ENCODE data around the gene PKP1.

Gene PKP1

DNA sequence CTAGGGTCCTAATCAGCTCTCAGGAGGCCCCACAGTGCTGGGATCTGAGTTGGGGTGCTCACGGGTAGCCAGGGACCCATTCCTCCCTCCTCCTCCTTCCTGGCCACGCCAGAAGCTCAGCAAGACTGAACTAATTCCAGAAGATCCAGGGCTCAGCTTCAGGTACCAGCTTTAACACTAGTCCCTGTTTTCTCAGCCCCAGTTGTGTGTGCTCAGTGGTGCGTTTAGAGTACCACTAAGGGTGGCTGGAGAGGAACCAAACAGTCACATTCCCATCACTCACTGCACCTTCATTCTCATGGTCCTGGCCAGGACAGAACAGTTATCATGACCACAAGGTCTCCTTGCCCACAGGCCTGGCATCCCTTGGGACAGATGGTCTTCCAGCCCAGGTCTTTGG lies 20.8 kb downstream of the PKP1 start:
- no peak for TF ChIP-seq EZH2phosphoT487 (IDR thresholded peaks at IDR 0.05; ENCODE audit: borderline replicate concordance, low read length)
- TF ChIP-seq, protein P1, sequence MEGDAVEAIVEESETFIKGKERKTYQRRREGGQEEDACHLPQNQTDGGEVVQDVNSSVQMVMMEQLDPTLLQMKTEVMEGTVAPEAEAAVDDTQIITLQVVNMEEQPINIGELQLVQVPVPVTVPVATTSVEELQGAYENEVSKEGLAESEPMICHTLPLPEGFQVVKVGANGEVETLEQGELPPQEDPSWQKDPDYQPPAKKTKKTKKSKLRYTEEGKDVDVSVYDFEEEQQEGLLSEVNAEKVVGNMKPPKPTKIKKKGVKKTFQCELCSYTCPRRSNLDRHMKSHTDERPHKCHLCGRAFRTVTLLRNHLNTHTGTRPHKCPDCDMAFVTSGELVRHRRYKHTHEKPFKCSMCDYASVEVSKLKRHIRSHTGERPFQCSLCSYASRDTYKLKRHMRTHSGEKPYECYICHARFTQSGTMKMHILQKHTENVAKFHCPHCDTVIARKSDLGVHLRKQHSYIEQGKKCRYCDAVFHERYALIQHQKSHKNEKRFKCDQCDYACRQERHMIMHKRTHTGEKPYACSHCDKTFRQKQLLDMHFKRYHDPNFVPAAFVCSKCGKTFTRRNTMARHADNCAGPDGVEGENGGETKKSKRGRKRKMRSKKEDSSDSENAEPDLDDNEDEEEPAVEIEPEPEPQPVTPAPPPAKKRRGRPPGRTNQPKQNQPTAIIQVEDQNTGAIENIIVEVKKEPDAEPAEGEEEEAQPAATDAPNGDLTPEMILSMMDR (IDR thresholded peaks at IDR 0.05; ENCODE audit: low read depth, low read length, poor library complexity, severe bottlenecking): no peak
- H3K4me1 ChIP-seq (ENCODE audit: control insufficient read depth, low read length): no peaks in the 10 kb centered on the region
- no peaks in the 10 kb centered on the region for H3K36me3 ChIP-seq (ENCODE audit: control insufficient read depth, low read length)
- no peaks in the 10 kb centered on the region for H3K9me2 ChIP-seq (replicated peaks; ENCODE audit: control insufficient read depth, low read length)
- H4K20me1 ChIP-seq (ENCODE audit: control insufficient read depth, insufficient read depth, low read depth, low read length): no peaks in the 10 kb centered on the region
- H3K4me3 ChIP-seq (ENCODE audit: low read length): no peak overlapping the region
- H3K27ac ChIP-seq (ENCODE audit: low read depth, low read length): no peak overlapping the region
- H3F3A ChIP-seq (ENCODE audit: control insufficient read depth, insufficient read depth): no peaks in the 10 kb centered on the region
- H3K79me2 ChIP-seq (ENCODE audit: control insufficient read depth, low read length): no peaks in the 10 kb centered on the region
- H3K27me3 ChIP-seq (ENCODE audit: control insufficient read depth, low read length): peaks cover 15% of the 10 kb centered on the region
- H3K9me3 ChIP-seq (ENCODE audit: control insufficient read depth, insufficient read depth, low read length): no peaks in the 10 kb centered on the region
- no peak overlapping the region for H3K4me2 ChIP-seq (ENCODE audit: low read length)

DNA sequence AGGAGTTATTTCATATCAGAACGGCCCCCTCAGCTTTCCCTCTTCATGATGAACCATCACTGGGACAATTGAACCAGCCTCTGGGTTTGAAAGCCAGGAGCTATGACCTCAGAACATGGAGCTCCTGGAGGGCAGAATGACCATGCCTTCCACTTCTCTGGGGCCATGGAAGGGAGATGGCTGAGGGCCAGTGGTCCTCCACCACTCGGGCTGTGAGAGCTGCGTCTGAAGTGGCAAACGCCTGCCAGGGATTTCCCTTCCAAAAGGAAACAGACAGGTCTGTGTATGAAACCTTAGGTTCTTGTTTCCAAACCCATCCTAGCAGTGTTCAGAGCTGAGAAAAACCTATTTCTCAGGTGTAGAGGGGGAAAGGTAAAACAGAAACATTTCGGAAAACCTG lies 22.5 kb downstream of the PKP1 start:
- Histone ChIP-seq H4K20me1 (ENCODE audit: control insufficient read depth, insufficient read depth, low read depth, low read length) (no peaks in the 10 kb centered on the region), H3K79me2 (ENCODE audit: control insufficient read depth, low read length) (no peaks in the 10 kb centered on the region), H3K4me3 (ENCODE audit: low read length) (no peak overlapping the region), H3K27me3 (ENCODE audit: control insufficient read depth, low read length) (peaks cover 13% of the 10 kb centered on the region), H3K27ac (ENCODE audit: low read depth, low read length) (no peak overlapping the region), H3K4me2 (ENCODE audit: low read length) (no peak overlapping the region), H3K9me3 (ENCODE audit: control insufficient read depth, insufficient read depth, low read length) (no peaks in the 10 kb centered on the region), H3K4me1 (ENCODE audit: control insufficient read depth, low read length) (no peaks in the 10 kb centered on the region), H3K36me3 (ENCODE audit: control insufficient read depth, low read length) (no peaks in the 10 kb centered on the region), H3F3A (ENCODE audit: control insufficient read depth, insufficient read depth) (no peaks in the 10 kb centered on the region), H3K9me2 (replicated peaks; ENCODE audit: control insufficient read depth, low read length) (no peaks in the 10 kb centered on the region)
- TF ChIP-seq, protein P1 (IDR thresholded peaks at IDR 0.05; ENCODE audit: low read depth, low read length, poor library complexity, severe bottlenecking): no peak
- TF ChIP-seq EZH2phosphoT487 (IDR thresholded peaks at IDR 0.05; ENCODE audit: borderline replicate concordance, low read length): no peak

DNA sequence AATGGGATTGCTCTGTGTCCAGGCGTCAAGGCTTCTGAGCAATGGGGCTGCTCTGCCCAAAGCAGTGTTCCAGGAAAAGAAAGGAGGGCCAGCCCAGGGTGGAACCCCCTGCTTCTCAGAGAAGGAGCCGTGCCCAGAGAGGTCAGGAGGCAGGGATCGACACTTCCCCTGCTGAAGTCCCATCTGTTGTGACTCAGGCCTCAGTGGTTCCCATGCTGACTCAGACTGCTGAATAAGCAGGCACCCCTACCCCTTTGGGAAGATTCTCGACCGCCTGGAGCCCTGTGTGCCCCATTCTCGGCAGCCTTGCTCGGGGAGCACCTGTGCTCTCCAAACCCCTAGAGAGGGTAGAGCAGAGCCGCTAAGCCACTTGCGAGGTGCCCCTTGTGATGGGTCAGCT lies 23.9 kb downstream of the PKP1 start:
- no peak for TF ChIP-seq EZH2phosphoT487 (IDR thresholded peaks at IDR 0.05; ENCODE audit: borderline replicate concordance, low read length)
- no peaks in the 10 kb centered on the region for H3K4me1 ChIP-seq (ENCODE audit: control insufficient read depth, low read length)

GRCh38 chr1:201307760-201308499 lies 24.6 kb downstream of the PKP1 start:
- Histone ChIP-seq H3K9me3 (ENCODE audit: control insufficient read depth, insufficient read depth, low read length) (no peaks in the 10 kb centered on the region), H3K27ac (ENCODE audit: low read depth, low read length) (no peak overlapping the region), H3K4me3 (ENCODE audit: low read length) (no peak overlapping the region), H3K27me3 (ENCODE audit: control insufficient read depth, low read length) (peaks cover 10% of the 10 kb centered on the region), H3K79me2 (ENCODE audit: control insufficient read depth, low read length) (no peaks in the 10 kb centered on the region), H4K20me1 (ENCODE audit: control insufficient read depth, insufficient read depth, low read depth, low read length) (no peaks in the 10 kb centered on the region), H3K36me3 (ENCODE audit: control insufficient read depth, low read length) (no peaks in the 10 kb centered on the region), H3K4me2 (ENCODE audit: low read length) (no peak overlapping the region), H3K9me2 (replicated peaks; ENCODE audit: control insufficient read depth, low read length) (no peaks in the 10 kb centered on the region), H3K4me1 (ENCODE audit: control insufficient read depth, low read length) (no peaks in the 10 kb centered on the region), H3F3A (ENCODE audit: control insufficient read depth, insufficient read depth) (no peaks in the 10 kb centered on the region)
- TF ChIP-seq EZH2phosphoT487 (IDR thresholded peaks at IDR 0.05; ENCODE audit: borderline replicate concordance, low read length): no peak
- TF ChIP-seq, protein P1 (IDR thresholded peaks at IDR 0.05; ENCODE audit: low read depth, low read length, poor library complexity, severe bottlenecking): no peak

More for the DNA sequence above, 23.9 kb downstream of the PKP1 start:
- Histone ChIP-seq H3K36me3 (ENCODE audit: control insufficient read depth, low read length) (no peaks in the 10 kb centered on the region), H3K79me2 (ENCODE audit: control insufficient read depth, low read length) (no peaks in the 10 kb centered on the region), H3F3A (ENCODE audit: control insufficient read depth, insufficient read depth) (no peaks in the 10 kb centered on the region), H3K9me2 (replicated peaks; ENCODE audit: control insufficient read depth, low read length) (no peaks in the 10 kb centered on the region), H3K4me2 (ENCODE audit: low read length) (no peak overlapping the region), H3K4me3 (ENCODE audit: low read length) (no peak overlapping the region), H4K20me1 (ENCODE audit: control insufficient read depth, insufficient read depth, low read depth, low read length) (no peaks in the 10 kb centered on the region), H3K27me3 (ENCODE audit: control insufficient read depth, low read length) (peaks cover 10% of the 10 kb centered on the region), H3K27ac (ENCODE audit: low read depth, low read length) (no peak overlapping the region), H3K9me3 (ENCODE audit: control insufficient read depth, insufficient read depth, low read length) (no peaks in the 10 kb centered on the region)

Measured in DOHH2 (cell line).